Activated naive CD8-positive, alpha-beta T cell (primary cell): Measurements from ENCODE around the gene TINAGL1.

Experiments
- H3K27ac Mint-ChIP-seq: one replicate; pipeline ENCODE4 v1.8.0; 2021; ENCODE audit warnings: mixed read lengths
- H3K27me3 Mint-ChIP-seq: one replicate; pipeline ENCODE4 v1.8.0; 2021; ENCODE audit warnings: mixed read lengths
- H3K36me3 Mint-ChIP-seq: one replicate; pipeline ENCODE4 v1.8.0; 2021; ENCODE audit warnings: mixed read lengths
- H3K4me1 Mint-ChIP-seq: one replicate; pipeline ENCODE4 v1.8.0; 2021; ENCODE audit warnings: low read depth, mixed read lengths
- H3K4me3 Mint-ChIP-seq: one replicate; pipeline ENCODE4 v1.8.0; 2021; ENCODE audit warnings: mild to moderate bottlenecking, mixed read lengths
- H3K9me3 Mint-ChIP-seq: one replicate; pipeline ENCODE4 v1.8.0; 2021; ENCODE audit warnings: low read depth, mixed read lengths

The TINAGL1 gene

DNA sequence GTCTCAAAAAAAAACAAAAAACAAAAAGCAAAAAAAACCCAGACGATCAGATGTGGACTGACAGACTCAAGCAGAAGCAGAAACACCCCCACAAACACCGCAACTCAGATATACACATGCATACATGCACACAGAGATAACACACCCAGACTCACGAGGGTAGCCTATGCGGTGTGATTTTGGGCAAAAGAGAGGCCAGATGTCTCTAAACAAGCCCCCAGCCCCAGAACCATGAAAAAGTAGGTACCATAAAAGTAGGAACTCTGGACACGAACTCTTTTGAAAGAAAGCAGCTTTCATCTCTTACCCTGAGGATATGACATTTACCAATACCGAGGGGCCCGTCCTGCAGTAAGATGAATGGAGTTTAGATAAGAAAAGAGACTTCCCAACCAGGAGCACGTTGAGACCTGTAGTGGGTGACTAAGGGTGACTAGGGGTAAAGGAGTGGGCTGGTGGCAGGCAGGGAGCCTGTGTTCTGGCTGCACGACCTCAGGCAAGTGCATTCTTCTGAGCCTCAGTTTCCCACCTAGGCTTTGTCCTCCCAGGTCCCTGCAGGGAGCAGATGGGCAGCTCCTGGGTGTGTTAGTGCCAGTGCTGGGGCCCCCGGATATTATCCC, 1.5 kb upstream of the TINAGL1 start:
- H3K27ac Mint-ChIP-seq: no peak overlapping the region

DNA sequence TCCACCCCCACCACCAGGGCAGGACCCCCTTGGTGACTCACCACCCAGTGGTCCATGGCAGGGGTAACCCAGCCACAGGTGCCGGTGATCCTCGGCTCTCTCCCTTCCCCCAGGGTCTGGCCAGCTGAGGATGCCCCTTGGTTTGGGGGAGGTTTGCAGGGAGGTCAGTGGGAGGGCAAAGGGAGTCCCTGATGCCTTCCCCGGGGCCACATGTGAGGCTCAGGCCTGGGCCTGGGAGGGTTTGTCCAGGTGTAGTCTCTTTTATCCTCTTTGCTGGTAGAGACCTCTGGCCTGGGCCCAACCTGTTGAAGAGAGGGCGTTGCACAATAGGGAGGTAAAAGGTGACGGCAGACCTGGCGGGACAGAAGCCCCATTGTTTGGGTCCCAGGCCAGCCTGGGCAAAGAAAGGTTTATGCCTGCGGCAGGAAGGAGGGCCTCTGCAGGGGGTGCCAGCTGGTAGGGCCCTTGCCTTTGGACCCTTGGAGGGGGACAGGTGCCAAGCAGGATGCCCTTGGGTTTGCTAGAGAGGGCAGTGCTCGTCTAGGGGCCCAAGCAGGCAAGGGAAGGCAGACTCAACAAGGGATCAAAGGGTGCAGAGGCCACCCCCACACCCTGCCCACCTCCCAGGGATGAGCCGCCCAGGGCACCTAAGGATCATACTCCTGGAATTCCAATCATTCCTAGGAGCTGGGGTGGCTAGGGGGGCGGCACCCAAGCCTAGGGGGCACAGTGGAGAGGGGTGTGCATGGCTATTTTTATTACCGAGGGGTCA, 760 bp upstream of the TINAGL1 start:
- Mint-ChIP-seq H3K4me3 (no peak overlapping the region), H3K27ac (no peak overlapping the region), H3K4me1 (no peaks in the 10 kb centered on the region), H3K36me3 (no peaks in the 10 kb centered on the region), H3K27me3 (peaks cover 9% of the 10 kb centered on the region), H3K9me3 (no peaks in the 10 kb centered on the region)

More for the DNA sequence above, 1.5 kb upstream of the TINAGL1 start:
- H3K27me3 Mint-ChIP-seq: peaks cover 9% of the 10 kb centered on the region
- no peaks in the 10 kb centered on the region for H3K9me3 Mint-ChIP-seq
- H3K4me3 Mint-ChIP-seq: no peak overlapping the region
- H3K4me1 Mint-ChIP-seq: no peaks in the 10 kb centered on the region
- no peaks in the 10 kb centered on the region for H3K36me3 Mint-ChIP-seq

DNA sequence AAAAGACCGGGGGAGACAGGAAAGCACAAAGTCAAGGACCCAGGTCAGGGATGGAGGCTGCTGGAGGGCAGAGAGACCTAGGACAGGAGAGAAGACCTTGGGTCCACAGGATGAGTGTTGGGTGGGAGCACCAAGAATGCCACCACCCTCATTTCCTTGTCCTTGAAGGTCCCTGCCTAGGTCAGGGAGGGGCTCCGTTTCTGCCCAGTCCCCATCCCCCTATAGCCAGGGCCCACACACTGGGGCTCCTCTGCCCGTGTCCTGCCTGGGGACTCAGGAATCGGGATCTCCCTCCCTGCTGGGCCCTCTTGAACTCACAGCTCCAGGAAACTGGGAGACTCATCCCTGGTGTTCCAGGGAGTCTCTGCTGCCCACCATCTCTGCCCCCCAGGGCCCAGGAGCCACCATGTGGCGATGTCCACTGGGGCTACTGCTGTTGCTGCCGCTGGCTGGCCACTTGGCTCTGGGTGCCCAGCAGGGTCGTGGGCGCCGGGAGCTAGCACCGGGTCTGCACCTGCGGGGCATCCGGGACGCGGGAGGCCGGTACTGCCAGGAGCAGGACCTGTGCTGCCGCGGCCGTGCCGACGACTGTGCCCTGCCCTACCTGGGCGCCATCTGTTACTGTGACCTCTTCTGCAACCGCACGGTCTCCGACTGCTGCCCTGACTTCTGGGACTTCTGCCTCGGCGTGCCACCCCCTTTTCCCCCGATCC, 584 bp downstream of the TINAGL1 start:
- no peak overlapping the region for H3K4me3 Mint-ChIP-seq
- no peaks in the 10 kb centered on the region for H3K36me3 Mint-ChIP-seq
- H3K4me1 Mint-ChIP-seq: no peaks in the 10 kb centered on the region
- peaks cover 9% of the 10 kb centered on the region for H3K27me3 Mint-ChIP-seq
- no peaks in the 10 kb centered on the region for H3K9me3 Mint-ChIP-seq
- no peak overlapping the region for H3K27ac Mint-ChIP-seq

DNA sequence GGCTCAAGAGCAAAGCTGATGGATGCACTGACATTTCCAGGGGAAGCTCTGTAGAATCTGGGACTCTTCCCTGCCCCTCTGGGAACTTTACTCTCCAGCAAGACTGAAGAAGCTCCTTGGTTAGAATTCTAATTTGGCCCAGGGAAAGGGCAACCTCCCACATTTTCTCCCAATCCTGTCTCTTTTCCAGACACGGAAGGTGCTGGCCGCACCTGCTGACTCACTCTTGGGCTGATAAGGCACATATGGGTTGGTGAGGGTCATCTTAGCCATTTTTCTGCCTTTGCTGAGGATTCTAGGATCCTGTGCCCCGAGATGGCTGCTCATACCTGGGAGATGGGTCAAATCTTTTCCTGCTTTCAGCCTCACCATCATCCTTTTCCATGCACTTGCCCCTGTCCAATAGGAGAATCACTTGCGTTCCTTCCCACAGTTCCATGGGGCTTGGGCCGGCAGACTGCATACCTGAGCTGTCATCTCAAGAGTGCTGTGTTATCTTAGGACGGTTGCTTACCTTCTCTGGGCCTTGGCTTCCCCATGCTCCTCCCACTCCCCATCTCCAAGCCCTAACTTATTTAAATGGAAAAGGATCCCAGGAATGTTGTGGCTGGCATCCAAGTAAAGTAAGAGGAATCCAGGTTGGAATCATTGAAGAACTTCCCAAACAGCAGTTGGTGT, 1.3 kb downstream of the TINAGL1 start:
- H3K27ac Mint-ChIP-seq: no peak overlapping the region
- no peaks in the 10 kb centered on the region for H3K4me1 Mint-ChIP-seq
- peaks cover 9% of the 10 kb centered on the region for H3K27me3 Mint-ChIP-seq
- H3K9me3 Mint-ChIP-seq: no peaks in the 10 kb centered on the region
- H3K36me3 Mint-ChIP-seq: no peaks in the 10 kb centered on the region
- no peak overlapping the region for H3K4me3 Mint-ChIP-seq

DNA sequence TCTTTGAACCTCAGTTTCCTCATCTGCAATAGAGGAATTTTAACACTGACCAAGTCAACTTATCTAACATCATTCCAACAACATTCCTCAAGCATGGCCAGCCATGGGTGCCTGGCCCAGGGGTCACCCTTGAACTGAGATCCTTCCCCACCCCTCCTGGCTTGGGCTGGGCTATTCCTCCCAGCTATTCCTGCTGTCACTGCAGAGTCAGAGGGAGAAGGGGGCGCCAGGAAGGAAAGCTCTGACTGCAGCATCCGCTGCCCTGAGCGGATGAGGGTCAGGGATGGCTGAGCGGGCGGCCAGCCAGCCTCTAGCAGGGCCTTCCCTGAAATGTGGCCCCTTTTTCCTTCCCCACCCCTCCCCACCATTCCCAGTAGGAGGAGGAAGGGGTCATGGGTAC, 3.1 kb downstream of the TINAGL1 start:
- Mint-ChIP-seq H3K36me3 (no peaks in the 10 kb centered on the region), H3K4me1 (no peaks in the 10 kb centered on the region), H3K4me3 (no peak overlapping the region)

DNA sequence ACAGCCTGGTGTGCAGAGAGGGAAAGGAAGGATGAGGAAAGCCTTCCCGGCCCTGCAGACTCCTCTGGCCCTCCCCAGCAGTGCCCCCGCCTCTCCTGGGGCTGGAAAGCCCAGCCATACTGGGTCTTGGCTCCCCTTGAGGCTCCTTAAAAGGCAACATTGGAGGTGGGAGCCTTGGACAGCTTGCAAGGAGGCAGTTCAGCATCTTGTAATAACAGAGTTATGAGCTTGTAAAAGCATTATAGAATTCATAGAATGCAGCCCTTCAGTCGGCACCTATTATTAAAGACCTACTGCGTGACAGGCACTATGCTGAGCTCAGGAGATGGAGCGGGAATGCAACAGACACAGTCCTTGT, 4.2 kb downstream of the TINAGL1 start:
- H3K27ac Mint-ChIP-seq: no peak overlapping the region
- no peaks in the 10 kb centered on the region for H3K9me3 Mint-ChIP-seq
- H3K36me3 Mint-ChIP-seq: no peaks in the 10 kb centered on the region
- no peak overlapping the region for H3K4me3 Mint-ChIP-seq
- H3K4me1 Mint-ChIP-seq: no peaks in the 10 kb centered on the region
- peaks cover 6% of the 10 kb centered on the region for H3K27me3 Mint-ChIP-seq

More for the DNA sequence above, 3.1 kb downstream of the TINAGL1 start:
- Mint-ChIP-seq H3K27ac (no peak overlapping the region), H3K27me3 (peaks cover 6% of the 10 kb centered on the region), H3K9me3 (no peaks in the 10 kb centered on the region)

DNA sequence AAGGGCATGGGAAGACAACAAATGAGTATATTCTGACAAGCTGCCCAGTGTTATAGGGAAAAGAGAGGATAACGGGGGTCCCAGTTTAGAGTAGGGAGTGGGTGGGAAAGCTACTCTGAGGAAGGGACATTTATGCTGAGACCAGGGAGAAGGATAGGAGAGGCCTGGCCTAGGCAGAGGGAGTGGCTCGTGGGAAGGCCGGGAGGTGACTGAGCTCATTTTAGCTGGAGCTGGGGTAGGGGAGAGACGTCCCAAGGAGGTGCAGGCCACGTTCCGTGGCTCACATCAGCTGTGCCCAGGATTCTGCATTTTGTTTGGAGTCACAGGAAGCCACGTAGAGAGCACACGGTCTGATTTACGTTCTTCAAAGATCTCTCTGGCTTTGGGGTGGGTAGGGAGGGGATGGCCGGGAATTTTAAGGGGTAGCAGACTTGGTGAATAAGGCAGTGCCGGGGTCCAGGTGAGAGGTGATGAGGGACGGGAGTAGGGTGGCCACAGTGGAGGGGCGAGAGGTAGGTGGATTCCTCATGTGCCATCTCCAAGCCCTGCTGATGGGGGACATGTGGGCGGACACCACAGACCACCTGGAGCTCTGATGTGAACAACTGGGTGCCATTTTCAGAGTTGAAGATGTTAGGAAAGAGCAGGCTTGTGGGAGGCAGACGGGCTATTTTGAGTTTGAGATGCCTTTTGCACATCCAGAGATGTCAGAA, 4.7 kb downstream of the TINAGL1 start:
- Mint-ChIP-seq H3K9me3 (no peaks in the 10 kb centered on the region), H3K27ac (no peak overlapping the region), H3K27me3 (peaks cover 6% of the 10 kb centered on the region), H3K36me3 (no peaks in the 10 kb centered on the region), H3K4me3 (no peak overlapping the region), H3K4me1 (no peaks in the 10 kb centered on the region)

DNA sequence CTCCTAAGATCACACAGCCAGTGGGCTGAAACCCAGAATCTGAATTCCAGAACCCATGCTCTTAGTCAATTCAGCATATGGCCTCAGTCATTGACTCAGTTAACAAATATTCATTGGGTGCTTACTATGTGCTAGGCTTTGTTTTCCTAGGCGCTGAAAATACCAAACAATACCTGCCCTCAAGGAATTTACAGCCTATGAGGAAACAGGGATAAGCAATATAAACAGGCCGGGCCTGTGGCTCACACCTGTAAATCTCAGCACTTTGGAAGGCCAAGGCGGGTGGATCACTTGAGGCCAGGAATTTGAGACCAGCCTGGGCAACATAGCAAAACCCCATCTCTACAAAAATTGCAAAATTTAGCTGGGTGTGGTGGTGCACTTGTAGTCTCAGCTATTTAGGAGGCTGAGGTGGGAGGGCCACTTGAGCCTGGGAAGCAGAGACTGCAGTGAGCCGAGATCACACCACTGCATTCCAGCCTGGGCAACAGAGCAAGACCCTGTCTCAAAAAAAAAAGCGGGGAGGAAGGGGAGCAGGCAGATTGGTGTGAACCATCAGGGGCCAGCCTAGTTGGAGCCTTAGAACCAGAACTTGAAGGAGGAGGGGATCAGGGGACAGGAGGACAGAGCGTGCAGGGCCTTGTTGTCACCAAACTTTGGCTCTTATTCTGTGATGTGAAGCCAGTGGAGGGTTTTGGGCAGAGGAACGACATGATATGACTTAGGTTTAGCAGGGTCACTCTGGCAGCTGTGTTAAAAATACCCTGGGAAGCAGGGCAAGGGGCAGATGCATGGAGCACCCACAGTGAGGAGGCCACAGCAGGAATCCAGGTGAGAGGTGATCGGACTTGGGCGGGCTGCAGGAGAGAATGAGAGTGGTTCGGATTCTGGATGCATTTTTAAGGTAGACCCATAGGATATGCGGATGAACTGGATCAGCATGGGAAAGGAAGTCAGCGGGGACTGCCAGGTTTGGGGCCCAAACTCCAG, 5.8 kb downstream of the TINAGL1 start:
- no peaks in the 10 kb centered on the region for H3K36me3 Mint-ChIP-seq
- H3K4me3 Mint-ChIP-seq: no peak overlapping the region
- H3K4me1 Mint-ChIP-seq: no peaks in the 10 kb centered on the region
- H3K9me3 Mint-ChIP-seq: no peaks in the 10 kb centered on the region
- H3K27ac Mint-ChIP-seq: no peak overlapping the region
- H3K27me3 Mint-ChIP-seq: peaks cover 5% of the 10 kb centered on the region

DNA sequence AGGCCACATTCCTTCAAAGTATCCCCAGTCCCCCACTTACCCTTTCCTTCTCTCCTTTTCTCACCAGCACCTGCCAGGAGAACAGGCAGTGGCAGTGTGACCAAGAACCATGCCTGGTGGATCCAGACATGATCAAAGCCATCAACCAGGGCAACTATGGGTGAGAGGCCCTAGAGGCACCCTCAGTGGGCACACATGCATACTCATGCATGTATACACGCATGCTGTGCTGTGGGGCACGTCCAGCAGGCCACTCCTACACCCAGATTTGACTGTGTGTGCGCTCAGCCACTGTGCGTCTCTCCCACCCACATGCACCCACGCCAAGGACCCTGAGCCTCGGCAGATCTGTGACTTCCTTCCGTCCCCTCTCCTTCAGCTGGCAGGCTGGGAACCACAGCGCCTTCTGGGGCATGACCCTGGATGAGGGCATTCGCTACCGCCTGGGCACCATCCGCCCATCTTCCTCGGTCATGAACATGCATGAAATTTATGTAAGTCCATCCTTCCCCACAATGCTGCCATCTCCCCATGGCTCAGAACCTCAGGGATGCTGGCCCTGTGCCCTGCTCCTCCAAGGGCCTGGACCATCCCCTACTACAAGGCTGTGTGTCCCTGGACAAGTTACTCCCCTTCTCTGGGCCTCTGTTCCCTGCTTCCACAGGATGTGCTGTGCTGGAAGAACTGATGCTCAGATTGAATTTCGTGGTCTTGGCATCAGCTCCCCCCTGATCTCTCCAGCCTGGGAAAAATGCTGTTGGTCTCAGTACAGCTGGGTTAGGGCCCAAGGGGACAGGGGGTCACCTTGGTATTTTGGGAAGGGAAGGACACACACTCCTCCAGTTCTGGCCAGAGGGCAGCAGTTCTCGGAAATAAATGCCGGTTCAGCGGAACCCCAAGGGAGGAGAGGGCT, 7.0 kb downstream of the TINAGL1 start:
- Mint-ChIP-seq H3K4me1 (peaks cover 3% of the 10 kb centered on the region), H3K27me3 (peaks cover 4% of the 10 kb centered on the region), H3K4me3 (no peak overlapping the region), H3K27ac (no peak overlapping the region), H3K9me3 (no peaks in the 10 kb centered on the region), H3K36me3 (no peaks in the 10 kb centered on the region)

DNA sequence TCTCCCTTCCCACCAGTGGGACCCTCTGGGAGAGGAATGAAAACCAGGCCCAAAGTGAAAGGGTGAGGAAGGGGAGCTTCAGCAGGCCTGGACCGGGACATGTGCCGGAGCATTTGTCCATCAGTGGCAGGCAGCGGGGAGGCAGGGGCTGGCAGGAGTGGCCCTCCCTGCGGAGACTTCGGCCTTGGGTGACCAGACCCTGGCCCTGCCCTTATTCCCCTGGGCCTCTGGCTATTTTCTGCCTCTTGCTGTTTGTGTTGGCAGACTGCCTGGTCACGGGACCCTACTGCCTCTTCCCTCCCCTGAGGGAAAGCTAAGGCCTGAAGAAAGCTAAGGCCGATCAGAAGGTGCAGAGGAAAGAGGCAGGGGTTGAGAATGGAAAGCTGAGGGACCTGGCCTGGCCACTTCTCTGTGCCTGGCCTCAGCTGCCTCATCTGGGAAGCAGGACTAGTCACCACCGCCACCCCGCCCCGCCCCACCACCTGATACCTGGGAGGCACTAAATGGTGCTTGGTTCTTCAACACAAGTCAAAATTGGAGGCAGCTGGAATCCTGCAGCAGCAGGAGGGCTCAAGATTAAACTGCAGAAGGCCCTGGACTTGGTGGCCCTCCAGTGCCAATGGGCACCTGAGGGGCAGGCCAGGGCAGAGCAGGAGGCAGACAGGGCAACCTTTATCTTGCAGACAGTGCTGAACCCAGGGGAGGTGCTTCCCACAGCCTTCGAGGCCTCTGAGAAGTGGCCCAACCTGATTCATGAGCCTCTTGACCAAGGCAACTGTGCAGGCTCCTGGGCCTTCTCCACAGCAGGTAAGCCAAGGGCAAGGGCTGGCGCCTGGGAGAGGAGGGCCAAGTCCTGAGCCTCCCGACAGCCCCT, 7.9 kb downstream of the TINAGL1 start:
- Mint-ChIP-seq H3K27me3 (peaks cover 5% of the 10 kb centered on the region), H3K4me1 (peaks cover 4% of the 10 kb centered on the region), H3K27ac (no peak overlapping the region), H3K4me3 (no peak overlapping the region), H3K36me3 (no peaks in the 10 kb centered on the region), H3K9me3 (no peaks in the 10 kb centered on the region)

DNA sequence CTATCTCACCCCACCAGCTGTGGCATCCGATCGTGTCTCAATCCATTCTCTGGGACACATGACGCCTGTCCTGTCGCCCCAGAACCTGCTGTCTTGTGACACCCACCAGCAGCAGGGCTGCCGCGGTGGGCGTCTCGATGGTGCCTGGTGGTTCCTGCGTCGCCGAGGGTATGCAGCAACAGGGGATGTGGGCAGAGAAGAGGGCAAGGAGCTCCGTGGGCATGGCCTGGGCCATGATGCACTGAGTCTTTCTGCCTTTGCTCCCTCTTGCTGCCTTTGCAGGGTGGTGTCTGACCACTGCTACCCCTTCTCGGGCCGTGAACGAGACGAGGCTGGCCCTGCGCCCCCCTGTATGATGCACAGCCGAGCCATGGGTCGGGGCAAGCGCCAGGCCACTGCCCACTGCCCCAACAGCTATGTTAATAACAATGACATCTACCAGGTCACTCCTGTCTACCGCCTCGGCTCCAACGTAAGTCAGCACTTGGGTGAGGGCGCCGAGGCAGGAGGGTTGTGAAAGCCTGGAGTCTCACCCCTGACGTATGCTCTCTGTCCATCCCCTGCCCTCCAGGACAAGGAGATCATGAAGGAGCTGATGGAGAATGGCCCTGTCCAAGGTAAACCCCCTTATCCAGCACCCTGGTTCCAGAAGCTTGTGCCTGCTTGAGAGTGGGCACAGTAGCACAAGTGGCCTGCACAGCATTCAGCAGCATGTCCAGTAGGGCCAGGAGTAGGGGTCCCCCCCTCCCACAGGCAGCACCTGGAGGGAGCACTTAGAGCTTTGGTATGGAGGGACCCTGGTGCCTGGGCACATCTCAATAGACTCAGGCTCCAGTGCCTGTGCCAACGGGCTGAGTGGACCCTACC, 8.8 kb downstream of the TINAGL1 start:
- Mint-ChIP-seq H3K4me1 (peaks cover 5% of the 10 kb centered on the region), H3K27ac (no peak overlapping the region), H3K36me3 (no peaks in the 10 kb centered on the region), H3K4me3 (no peak overlapping the region), H3K9me3 (no peaks in the 10 kb centered on the region), H3K27me3 (peaks cover 7% of the 10 kb centered on the region)
